Ascending aorta (tissue), 2 donors: ENCODE data around the gene RAB3IP. TPM values are rescaled to one million over a fixed set of nuclear protein-coding genes. Genes with fewer than 3 reads are reported as not detected.
"Not testable (repeated sequence)": the region's sequence is repeated elsewhere in the genome, so short reads cannot be mapped to it uniquely, and the experiment has no call there.

Source experiments
- DNase-seq, 2 donors: peaks; one replicate each; pipeline ENCODE4 v3.0.0-alpha.2; 2019; ENCODE audit warnings: low spot score in 2 of 2
- H3K27ac ChIP-seq, 2 donors: fragments of 200-600 bp; sonication (generic); one replicate each; pipeline ENCODE4 v1.5.1; 2016 to 2017; ENCODE audit warnings: mild to moderate bottlenecking in 1 of 2
- H3K27me3 ChIP-seq: fragments of 200-600 bp; sonication (generic); one replicate; pipeline ENCODE4 v1.5.1; 2017
- H3K36me3 ChIP-seq, 2 donors: fragments of 200-600 bp; sonication (generic); one replicate each; pipeline ENCODE4 v1.5.1; 2016
- H3K4me1 ChIP-seq, 2 donors: fragments of 200-600 bp; sonication (generic); one replicate each; pipeline ENCODE4 v1.5.1; 2016 to 2017; ENCODE audit warnings: mild to moderate bottlenecking in 1 of 2
- H3K4me3 ChIP-seq, 2 donors: fragments of 200-600 bp; sonication (generic); one replicate each; pipeline ENCODE4 v1.5.1; 2016 to 2017; ENCODE audit warnings: mild to moderate bottlenecking in 1 of 2
- H3K9me3 ChIP-seq, 2 donors: fragments of 200-600 bp; sonication (generic); one replicate each; pipeline ENCODE4 v1.5.1; 2016
- CTCF ChIP-seq, 3 experiments: fragments of 200-600 bp in 2 of 3; fragments of 450-650 bp in 1 of 3; sonication (generic) in 2 of 3; IDR thresholded peaks; one replicate each; pipeline ENCODE4 v1.5.1; 2016 to 2019; ENCODE audit warnings: antibody characterized with exemption in 3 of 3, mild to moderate bottlenecking in 1 of 3, moderate library complexity in 1 of 3
- intact Hi-C: fragments of 100-400 bp; cut with DNase I; formaldehyde crosslinking; loops from one replicate; pipeline ENCODE4 v1.15.1; 2023
- total RNA-seq: library from RNA; depleted of rRNA; stranded (reverse); fragments of >200 nt; gene quantifications from one replicate; pipeline ENCODE4 v1.1.0, GENCODE V29; 2016

The RAB3IP gene
- total RNA-seq, 1 donor from 2014 or later = 17.2 TPM

GRCh38 chr12:69755302-69755701 is 16.6 kb downstream of the RAB3IP start:
- intact Hi-C loops = no loop called here
- Histone ChIP-seq H3K27me3 (no peaks in the 10 kb centered on the region), H3K9me3 (peaks cover 0 to 4% of the 10 kb centered on the region in 2 donors), H3K4me1 (no peaks in the 10 kb centered on the region), H3K36me3 (peaks cover 0 to 23% of the 10 kb centered on the region in 2 donors), H3K27ac (no peak overlapping the region), H3K4me3 (no peak overlapping the region)
- no peak for DNase-seq
- TF ChIP-seq CTCF (IDR thresholded peaks at IDR 0.05) = no peak

- Histone ChIP-seq H3K4me1 (no peaks in the 10 kb centered on the region), H3K9me3 (peaks cover 4 to 6% of the 10 kb centered on the region in 2 donors), H3K27ac (no peak overlapping the region), H3K36me3 (peaks cover 0 to 23% of the 10 kb centered on the region in 2 donors), H3K27me3 (no peaks in the 10 kb centered on the region), H3K4me3 (no peak overlapping the region)
- no peak for DNase-seq
- TF ChIP-seq CTCF (IDR thresholded peaks at IDR 0.05) = no peak
- intact Hi-C loops = no loop called here
Observed at GRCh38 chr12:69756088-69756755, 17.6 kb downstream of the RAB3IP start.

- Histone ChIP-seq H3K27ac (no peak overlapping the region), H3K4me3 (no peak overlapping the region), H3K36me3 (peaks cover 0 to 23% of the 10 kb centered on the region in 2 donors), H3K27me3 (no peaks in the 10 kb centered on the region), H3K4me1 (no peaks in the 10 kb centered on the region), H3K9me3 (peaks cover 4 to 10% of the 10 kb centered on the region in 2 donors)
- no peak for TF ChIP-seq CTCF (IDR thresholded peaks at IDR 0.05)
- DNase-seq = no peak
- intact Hi-C loops = no loop called here
Observed at GRCh38 chr12:69758105-69758504, 19.4 kb downstream of the RAB3IP start.

GRCh38 chr12:69759581-69759980 is 20.9 kb downstream of the RAB3IP start:
- H3K27me3 ChIP-seq, DNase-seq, H3K4me1 ChIP-seq, H3K4me3 ChIP-seq, H3K27ac ChIP-seq, intact Hi-C loops: not testable (repeated sequence)
- peaks cover 4 to 25% of the 10 kb centered on the region in 2 donors for H3K9me3 ChIP-seq
- peaks cover 0 to 23% of the 10 kb centered on the region in 2 donors for H3K36me3 ChIP-seq

- Histone ChIP-seq H3K36me3 (peaks cover 11 to 13% of the 10 kb centered on the region in 2 donors), H3K27me3 (no peaks in the 10 kb centered on the region), H3K4me3 (no peak overlapping the region), H3K9me3 (peaks cover 17 to 51% of the 10 kb centered on the region in 2 donors), H3K27ac (no peak overlapping the region), H3K4me1 (no peaks in the 10 kb centered on the region)
- TF ChIP-seq CTCF (IDR thresholded peaks at IDR 0.05) = no peak
- no peak for DNase-seq
- intact Hi-C loops = no loop called here
Observed at GRCh38 chr12:69765515-69765914, 26.9 kb downstream of the RAB3IP start.

GRCh38 chr12:69766260-69766659 is 27.6 kb downstream of the RAB3IP start:
- intact Hi-C loops = no loop called here
- Histone ChIP-seq H3K27ac (no peak overlapping the region), H3K36me3 (peaks cover 11 to 13% of the 10 kb centered on the region in 2 donors), H3K4me1 (no peaks in the 10 kb centered on the region), H3K27me3 (no peaks in the 10 kb centered on the region), H3K9me3 (peaks cover 17 to 50% of the 10 kb centered on the region in 2 donors), H3K4me3 (no peak overlapping the region)
- no peak for TF ChIP-seq CTCF (IDR thresholded peaks at IDR 0.05)
- no peak for DNase-seq
